Glutamatergic neuron (in vitro differentiated cells): ENCODE data around the gene ATF6. TPM values are rescaled to one million over a fixed set of nuclear protein-coding genes. Genes with fewer than 3 reads are reported as not detected.

Experiments used
- DNase-seq: peaks from one replicate; pipeline ENCODE4 v3.0.0; 2022
- H3K27ac Mint-ChIP-seq: one replicate; pipeline ENCODE4 v1.8.0; 2020; ENCODE audit warnings: mild to moderate bottlenecking, mixed read lengths, inconsistent platforms; ENCODE audit not compliant: unreplicated experiment
- H3K27me3 Mint-ChIP-seq: one replicate; pipeline ENCODE4 v1.8.0; 2020; ENCODE audit warnings: mild to moderate bottlenecking, moderate library complexity, mixed read lengths, inconsistent platforms; ENCODE audit not compliant: unreplicated experiment
- H3K36me3 Mint-ChIP-seq: one replicate; pipeline ENCODE4 v1.8.0; 2020; ENCODE audit warnings: mild to moderate bottlenecking, mixed read lengths, inconsistent platforms; ENCODE audit not compliant: unreplicated experiment
- H3K4me1 Mint-ChIP-seq: one replicate; pipeline ENCODE4 v1.8.0; 2020; ENCODE audit warnings: mild to moderate bottlenecking, low read depth, mixed read lengths, inconsistent platforms; ENCODE audit not compliant: unreplicated experiment
- H3K4me3 Mint-ChIP-seq: one replicate; pipeline ENCODE4 v1.8.0; 2020; ENCODE audit warnings: mild to moderate bottlenecking, mixed read lengths, inconsistent platforms; ENCODE audit not compliant: unreplicated experiment
- H3K9me3 Mint-ChIP-seq: one replicate; pipeline ENCODE4 v1.8.0; 2020; ENCODE audit warnings: mild to moderate bottlenecking, moderate library complexity, mixed read lengths, inconsistent platforms; ENCODE audit not compliant: unreplicated experiment
- total RNA-seq: library from RNA; stranded (reverse); fragmentation: NEBNext Ultra II Directional; extraction: Animal tissue kit (Norgen Biotek cat#: 25700); gene quantifications from one replicate; pipeline ENCODE4 v1.2.1, GENCODE V29; 2021; ENCODE audit not compliant: unreplicated experiment
- TF ChIP-seq, protein P1 (sequence below): fragments of 200-600 bp; sonication (generic); IDR thresholded peaks from one replicate; pipeline ENCODE4 v1.5.0; 2021; ENCODE audit not compliant: partially characterized antibody, unreplicated experiment

The ATF6 gene
- total RNA-seq, 1 donor from 2014 or later = 29.3 TPM

DNA sequence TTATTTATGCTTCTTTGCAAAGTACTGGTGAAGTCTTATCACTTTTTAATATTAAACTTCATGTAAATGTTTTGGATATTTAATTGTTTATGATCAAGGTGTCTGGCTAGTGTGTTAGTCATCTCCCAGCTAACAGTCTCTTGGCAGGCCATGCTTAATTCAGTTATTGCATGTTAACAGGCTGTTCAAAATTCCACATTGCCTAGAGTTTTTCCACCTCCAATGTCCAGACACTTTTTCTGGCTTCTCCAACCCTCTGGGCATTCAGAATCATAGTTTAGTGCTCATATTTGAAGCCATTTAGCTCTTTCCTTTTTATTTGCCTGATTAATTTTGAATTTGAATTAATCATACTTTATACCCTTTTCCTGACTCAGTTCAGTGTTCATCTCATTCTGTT is 188.3 kb downstream of the ATF6 start:
- no peaks in the 10 kb centered on the region for H3K36me3 Mint-ChIP-seq
- no peak overlapping the region for H3K4me3 Mint-ChIP-seq
- no peak overlapping the region for H3K27ac Mint-ChIP-seq

DNA sequence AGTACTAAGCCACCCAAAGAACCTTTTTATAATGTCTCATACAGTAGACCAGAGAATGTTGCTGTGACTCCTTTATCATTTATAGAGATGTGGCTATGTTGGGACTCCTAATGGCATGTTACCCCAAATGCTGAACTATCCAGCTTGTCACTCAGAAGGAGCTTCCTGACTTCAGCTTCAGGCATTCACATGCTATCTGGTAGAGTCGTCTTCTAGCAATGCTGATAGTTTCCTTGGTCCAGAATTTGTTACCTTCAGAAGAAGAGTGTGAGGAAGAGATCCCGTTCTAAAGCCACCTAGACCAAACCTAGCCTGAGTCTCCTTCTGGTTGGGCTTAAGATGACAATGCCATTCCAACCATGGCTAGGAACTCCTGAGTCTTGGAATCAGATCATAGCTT is 189.5 kb downstream of the ATF6 start:
- no peak for DNase-seq
- no peaks in the 10 kb centered on the region for H3K36me3 Mint-ChIP-seq
- peaks cover 2% of the 10 kb centered on the region for H3K27me3 Mint-ChIP-seq
- TF ChIP-seq, protein P1, sequence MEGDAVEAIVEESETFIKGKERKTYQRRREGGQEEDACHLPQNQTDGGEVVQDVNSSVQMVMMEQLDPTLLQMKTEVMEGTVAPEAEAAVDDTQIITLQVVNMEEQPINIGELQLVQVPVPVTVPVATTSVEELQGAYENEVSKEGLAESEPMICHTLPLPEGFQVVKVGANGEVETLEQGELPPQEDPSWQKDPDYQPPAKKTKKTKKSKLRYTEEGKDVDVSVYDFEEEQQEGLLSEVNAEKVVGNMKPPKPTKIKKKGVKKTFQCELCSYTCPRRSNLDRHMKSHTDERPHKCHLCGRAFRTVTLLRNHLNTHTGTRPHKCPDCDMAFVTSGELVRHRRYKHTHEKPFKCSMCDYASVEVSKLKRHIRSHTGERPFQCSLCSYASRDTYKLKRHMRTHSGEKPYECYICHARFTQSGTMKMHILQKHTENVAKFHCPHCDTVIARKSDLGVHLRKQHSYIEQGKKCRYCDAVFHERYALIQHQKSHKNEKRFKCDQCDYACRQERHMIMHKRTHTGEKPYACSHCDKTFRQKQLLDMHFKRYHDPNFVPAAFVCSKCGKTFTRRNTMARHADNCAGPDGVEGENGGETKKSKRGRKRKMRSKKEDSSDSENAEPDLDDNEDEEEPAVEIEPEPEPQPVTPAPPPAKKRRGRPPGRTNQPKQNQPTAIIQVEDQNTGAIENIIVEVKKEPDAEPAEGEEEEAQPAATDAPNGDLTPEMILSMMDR = no peak
- H3K4me1 Mint-ChIP-seq = no peaks in the 10 kb centered on the region
- no peak overlapping the region for H3K27ac Mint-ChIP-seq
- H3K4me3 Mint-ChIP-seq = no peak overlapping the region
- H3K9me3 Mint-ChIP-seq = peaks cover 2% of the 10 kb centered on the region

More for the DNA sequence above, 188.3 kb downstream of the ATF6 start:
- peaks cover 2% of the 10 kb centered on the region for H3K9me3 Mint-ChIP-seq
- no peak for DNase-seq
- TF ChIP-seq, protein P1 = no peak
- peaks cover 3% of the 10 kb centered on the region for H3K4me1 Mint-ChIP-seq
- peaks cover 2% of the 10 kb centered on the region for H3K27me3 Mint-ChIP-seq

DNA sequence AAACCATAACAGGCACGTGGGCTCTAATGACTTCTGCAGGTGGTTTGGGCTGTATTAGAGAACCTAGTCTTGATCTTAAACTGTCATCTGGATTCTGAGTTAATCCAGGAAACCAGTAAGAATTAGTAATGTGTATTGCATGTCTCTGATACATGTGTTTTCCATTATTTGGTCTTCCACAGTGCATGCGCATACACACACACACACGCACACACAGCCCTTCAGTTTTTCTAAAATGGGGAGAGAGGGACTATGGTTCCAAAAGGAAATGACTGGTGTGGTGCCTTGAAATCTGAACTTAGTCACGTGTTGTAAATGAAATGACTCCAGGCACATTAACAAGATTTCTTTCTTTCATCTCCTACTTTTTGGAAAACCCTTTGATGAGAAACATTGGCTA is 190.0 kb downstream of the ATF6 start:
- no peak overlapping the region for H3K27ac Mint-ChIP-seq
- H3K36me3 Mint-ChIP-seq = no peaks in the 10 kb centered on the region
- DNase-seq = no peak
- no peak overlapping the region for H3K4me3 Mint-ChIP-seq
- H3K9me3 Mint-ChIP-seq = peaks cover 2% of the 10 kb centered on the region
- H3K4me1 Mint-ChIP-seq = no peaks in the 10 kb centered on the region
- peaks cover 2% of the 10 kb centered on the region for H3K27me3 Mint-ChIP-seq
- TF ChIP-seq, protein P1 = no peak

DNA sequence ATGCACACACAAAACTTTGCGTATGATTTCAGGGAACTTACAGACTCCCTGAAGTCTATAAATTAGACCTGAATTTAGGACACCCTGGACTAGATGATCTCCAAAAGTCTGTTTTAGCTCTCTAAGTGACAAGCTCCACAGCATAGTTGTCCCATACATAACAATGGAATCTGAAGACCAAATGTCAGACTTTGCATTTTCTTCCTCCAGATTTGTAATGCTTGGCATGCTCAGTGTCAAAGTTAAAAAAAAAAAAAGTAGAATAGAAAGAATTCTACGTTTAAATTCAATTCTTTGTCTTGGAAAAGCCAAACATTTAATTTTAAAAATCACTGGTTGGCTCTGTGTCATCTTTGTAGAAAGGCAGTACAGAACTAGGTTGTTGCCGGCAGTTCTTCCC is 190.8 kb downstream of the ATF6 start:
- no peaks in the 10 kb centered on the region for H3K4me1 Mint-ChIP-seq

DNA sequence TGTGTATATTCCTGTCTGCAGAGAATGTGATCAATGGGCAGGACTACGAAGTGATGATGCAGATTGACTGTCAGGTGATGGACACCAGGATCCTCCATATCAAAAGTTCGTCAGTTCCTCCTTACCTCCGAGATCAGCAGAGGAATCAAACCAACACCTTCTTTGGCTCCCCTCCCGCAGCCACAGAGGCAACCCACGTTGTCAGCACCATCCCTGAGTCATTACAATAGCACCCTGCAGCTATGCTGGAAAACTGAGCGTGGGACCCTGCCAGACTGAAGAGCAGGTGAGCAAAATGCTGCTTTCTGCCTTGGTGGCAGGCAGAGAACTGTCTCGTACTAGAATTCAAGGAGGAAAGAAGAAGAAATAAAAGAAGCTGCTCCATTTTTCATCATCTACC is 192.3 kb downstream of the ATF6 start:
- no peaks in the 10 kb centered on the region for H3K4me1 Mint-ChIP-seq
- no peak overlapping the region for H3K27ac Mint-ChIP-seq
- no peak overlapping the region for H3K4me3 Mint-ChIP-seq
- H3K36me3 Mint-ChIP-seq = no peaks in the 10 kb centered on the region
- H3K27me3 Mint-ChIP-seq = peaks cover 2% of the 10 kb centered on the region
- TF ChIP-seq, protein P1 = no peak
- no peaks in the 10 kb centered on the region for H3K9me3 Mint-ChIP-seq
- DNase-seq = no peak

More for the DNA sequence above, 190.8 kb downstream of the ATF6 start:
- no peaks in the 10 kb centered on the region for H3K9me3 Mint-ChIP-seq
- H3K36me3 Mint-ChIP-seq = no peaks in the 10 kb centered on the region
- no peak overlapping the region for H3K27ac Mint-ChIP-seq
- no peak overlapping the region for H3K4me3 Mint-ChIP-seq
- DNase-seq = no peak
- TF ChIP-seq, protein P1 = no peak
- H3K27me3 Mint-ChIP-seq = peaks cover 2% of the 10 kb centered on the region
